ENCODE results near the gene PCDHGC4.

The PCDHGC4 gene

DNA sequence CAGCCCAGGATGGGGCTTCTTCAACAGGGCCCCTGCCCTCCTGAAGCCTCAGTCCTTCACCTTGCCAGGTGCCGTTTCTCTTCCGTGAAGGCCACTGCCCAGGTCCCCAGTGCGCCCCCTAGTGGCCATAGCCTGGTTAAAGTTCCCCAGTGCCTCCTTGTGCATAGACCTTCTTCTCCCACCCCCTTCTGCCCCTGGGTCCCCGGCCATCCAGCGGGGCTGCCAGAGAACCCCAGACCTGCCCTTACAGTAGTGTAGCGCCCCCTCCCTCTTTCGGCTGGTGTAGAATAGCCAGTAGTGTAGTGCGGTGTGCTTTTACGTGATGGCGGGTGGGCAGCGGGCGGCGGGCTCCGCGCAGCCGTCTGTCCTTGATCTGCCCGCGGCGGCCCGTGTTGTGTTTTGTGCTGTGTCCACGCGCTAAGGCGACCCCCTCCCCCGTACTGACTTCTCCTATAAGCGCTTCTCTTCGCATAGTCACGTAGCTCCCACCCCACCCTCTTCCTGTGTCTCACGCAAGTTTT lies 27.6 kb downstream of the PCDHGC4 start:
- DNase-seq (ENCODE audit: low read depth) = peak; percentile 79

GRCh38 chr5:141512911-141513626 lies 28.2 kb downstream of the PCDHGC4 start:
- no peak for DNase-seq (ENCODE audit: low read depth)

GRCh38 chr5:141513627-141514329 lies 28.9 kb downstream of the PCDHGC4 start:
- DNase-seq (ENCODE audit: low read depth) = peak; percentile 36

DNA sequence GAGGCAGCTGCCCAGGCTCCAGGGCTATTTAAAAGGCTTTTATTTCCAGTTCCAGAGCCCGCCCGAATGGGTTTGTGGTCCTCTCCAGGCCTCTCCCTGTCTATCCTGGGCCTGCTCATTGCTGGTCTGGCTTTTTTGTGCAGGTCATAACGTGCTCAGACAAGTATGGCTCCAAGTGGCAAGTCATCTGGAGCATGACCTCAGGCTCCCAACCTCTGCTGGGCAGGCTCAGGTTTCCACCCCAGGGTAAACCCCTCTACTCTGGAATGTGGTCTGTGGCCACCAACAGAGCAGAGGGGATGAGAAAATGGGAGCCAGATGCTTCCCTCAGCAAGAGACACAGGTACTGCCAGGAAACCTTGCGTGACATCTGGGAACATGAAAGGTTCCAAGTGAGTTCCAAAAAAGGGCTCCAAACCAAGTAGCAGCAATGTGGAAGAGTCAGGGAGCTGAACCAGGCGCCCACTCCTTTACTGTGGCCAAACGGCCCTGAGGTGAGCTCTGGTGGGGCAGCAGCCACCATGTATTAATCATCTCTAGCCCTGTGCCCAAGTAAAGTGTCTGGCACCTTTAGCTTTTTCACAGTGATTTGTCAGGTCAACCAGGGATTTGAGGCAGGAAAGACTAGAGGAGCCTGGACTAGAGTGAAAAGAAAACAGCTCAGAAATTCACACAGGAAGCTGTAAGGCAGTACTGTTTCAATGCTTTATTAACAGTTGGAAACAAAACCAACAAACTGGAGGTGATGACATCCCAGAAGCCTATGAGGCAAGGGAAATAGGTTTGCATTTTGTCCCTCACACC lies 29.7 kb downstream of the PCDHGC4 start:
- no peak for DNase-seq (ENCODE audit: low read depth)

DNA sequence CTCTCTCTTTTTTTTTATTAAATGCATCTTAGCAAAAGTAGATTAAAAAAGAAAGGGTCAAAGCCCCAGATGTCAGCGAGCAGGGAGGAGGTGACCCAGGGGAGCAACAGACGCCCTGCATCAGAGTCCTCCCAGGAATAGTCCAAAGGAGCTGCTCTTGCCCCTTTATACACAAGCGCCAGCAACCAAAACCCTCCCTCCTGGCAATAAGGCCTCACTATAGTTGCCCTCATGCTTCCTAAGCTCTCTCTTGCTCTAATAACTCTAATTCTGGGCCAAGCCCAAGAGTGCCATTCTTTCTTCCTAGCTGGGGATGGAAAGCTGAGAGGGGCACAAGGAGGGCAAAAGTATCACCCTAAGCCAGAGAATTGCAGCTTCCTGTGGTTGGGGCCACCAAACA lies 30.3 kb downstream of the PCDHGC4 start:
- no peak for DNase-seq (ENCODE audit: low read depth)

DNA sequence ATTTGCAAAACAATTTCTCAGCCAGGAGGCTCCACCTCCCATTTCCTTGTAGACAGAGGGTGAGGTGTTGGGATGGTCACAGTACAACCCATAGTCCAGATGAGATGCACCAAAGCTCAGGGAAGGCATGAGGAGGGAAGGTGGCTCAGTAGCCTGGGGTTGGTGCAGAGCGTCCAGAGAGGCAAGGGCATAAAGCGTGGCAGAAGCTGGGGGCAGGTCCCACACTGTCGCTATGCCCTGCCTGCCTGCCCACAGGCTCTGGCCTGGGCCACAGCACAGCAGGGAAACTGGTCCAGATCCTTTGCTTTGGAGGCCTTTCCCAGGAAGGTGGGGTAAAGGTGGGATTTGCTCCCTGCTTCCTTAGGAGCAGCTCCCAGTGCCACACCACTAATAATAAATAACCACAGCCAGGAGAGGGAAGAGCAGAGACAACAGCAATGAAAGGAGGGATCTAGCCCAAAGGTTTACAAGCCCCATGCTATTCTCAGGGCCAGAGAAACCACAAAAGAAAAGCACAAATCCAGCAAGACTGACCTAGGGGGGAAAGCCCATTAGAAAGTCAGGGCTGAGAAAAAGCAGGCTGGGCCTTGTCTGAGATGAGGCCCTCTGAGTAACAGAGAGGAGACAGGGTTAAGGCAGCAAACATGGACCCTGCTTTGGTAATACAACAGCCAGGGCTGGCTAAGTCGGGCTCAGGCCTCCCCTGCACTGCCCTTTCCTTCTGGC lies 31.3 kb downstream of the PCDHGC4 start:
- DNase-seq (ENCODE audit: low read depth) = no peak

DNA sequence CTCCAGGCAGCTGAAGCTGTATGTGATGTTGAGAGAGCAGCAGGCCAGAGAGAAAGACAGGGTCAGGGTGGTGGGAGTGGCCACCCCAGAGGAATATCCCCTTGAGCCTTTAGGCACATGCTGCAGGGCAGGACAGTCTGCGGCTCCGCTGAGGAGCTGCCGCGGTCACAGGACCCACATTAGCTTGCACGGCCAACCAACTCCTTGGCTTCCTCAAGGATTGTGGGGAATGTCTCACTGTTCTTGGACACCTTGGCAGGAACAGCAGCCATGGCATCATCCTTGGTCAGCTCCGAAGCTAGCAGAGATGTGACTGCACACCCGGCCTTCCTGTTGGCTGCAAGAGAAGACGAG lies 31.8 kb downstream of the PCDHGC4 start:
- no peak for DNase-seq (ENCODE audit: low read depth)

DNA sequence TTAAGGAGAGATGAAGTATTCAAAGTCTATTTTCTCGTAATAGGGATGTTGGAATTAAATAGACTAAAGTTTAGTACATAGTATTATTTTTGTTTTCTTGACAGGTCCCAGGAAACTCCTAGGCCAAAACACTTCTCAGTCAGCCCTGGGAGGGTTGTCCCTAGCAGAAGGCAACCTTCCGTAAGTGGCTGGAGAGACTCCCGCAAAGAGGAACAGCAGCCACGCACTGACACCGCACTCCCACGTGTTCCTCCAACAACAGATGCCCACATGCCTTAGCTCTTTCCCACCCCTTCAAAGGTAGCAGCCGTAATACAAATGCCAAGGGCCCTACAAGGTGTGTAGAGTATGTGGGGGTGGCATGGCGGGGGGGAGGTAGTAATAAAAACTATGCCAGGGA lies 32.5 kb downstream of the PCDHGC4 start:
- DNase-seq (ENCODE audit: low read depth) = no peak

GRCh38 chr5:141517880-141518617 lies 33.2 kb downstream of the PCDHGC4 start:
- DNase-seq (ENCODE audit: low read depth) = no peak

- DNase-seq (ENCODE audit: low read depth) = no peak
These were observed 33.8 kb downstream of the PCDHGC4 start for GRCh38 chr5:141518618-141519015.

- DNase-seq (ENCODE audit: low read depth) = no peak
These were observed 35.1 kb downstream of the PCDHGC4 start for GRCh38 chr5:141519605-141520565.

DNA sequence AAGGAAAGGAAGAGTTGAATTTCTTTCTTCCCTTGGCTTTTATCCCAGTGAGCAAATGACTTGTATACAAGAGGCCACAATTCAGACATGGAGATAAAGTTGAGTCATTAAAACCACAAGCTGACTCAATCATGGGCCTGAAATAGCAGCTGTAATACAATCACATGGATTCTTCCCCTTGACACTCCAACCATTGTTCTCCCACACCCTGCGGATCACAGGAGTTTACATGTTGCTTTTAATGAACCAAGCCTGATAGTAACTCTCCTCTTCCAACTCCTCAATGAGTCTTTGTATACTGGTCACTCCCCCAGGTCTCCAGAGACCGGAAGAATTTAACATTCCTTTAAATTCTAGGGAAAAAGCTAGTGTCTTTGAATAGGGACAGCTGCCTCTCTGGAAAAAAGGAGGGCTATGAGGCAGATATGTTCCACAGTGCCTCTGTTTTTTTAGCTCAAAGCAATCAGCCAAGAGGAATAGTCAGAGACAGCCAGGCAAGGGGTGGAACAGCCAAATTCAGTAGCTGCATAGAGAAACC lies 36.5 kb downstream of the PCDHGC4 start:
- no peak for DNase-seq (ENCODE audit: low read depth)

DNA sequence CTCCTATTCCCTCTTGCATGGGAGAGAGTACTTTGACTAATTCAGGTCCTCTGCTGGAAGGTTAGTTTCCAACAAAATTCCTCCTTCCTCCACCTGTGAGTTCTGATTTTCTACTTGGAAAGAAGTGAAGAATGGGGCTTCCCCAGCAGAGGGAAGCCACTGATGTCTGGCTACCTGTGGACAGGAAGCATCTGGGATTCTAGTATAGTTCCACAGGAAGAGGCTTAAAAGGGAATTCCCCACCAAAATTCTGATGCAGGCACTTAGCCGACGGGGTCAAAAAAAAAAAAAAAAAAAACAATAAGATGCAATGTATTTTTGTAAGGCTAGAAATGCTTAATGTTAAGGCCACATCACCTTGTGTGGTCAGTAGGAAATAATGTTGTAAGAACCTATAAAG lies 37.5 kb downstream of the PCDHGC4 start:
- DNase-seq (ENCODE audit: low read depth) = no peak

DNA sequence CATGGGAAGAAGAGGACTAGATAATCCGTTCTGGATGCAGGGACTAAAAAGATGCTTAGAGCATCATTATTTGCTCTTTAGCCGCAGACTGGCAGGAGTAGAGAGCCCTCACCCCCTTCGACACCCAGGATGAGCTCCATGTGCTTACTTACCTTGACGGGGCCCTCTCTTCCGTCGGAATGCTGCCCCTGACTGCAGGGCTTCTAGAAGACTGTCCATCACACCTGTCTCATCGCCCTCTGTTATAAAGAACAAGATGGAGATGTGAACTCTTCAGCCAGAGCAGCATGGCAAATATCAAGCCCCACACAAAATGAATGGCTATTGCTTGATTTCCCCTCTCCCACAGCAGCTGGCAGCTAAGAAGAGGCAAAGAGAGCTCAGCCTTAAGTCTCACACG lies 39.2 kb downstream of the PCDHGC4 start:
- no peak for DNase-seq (ENCODE audit: low read depth)

DNA sequence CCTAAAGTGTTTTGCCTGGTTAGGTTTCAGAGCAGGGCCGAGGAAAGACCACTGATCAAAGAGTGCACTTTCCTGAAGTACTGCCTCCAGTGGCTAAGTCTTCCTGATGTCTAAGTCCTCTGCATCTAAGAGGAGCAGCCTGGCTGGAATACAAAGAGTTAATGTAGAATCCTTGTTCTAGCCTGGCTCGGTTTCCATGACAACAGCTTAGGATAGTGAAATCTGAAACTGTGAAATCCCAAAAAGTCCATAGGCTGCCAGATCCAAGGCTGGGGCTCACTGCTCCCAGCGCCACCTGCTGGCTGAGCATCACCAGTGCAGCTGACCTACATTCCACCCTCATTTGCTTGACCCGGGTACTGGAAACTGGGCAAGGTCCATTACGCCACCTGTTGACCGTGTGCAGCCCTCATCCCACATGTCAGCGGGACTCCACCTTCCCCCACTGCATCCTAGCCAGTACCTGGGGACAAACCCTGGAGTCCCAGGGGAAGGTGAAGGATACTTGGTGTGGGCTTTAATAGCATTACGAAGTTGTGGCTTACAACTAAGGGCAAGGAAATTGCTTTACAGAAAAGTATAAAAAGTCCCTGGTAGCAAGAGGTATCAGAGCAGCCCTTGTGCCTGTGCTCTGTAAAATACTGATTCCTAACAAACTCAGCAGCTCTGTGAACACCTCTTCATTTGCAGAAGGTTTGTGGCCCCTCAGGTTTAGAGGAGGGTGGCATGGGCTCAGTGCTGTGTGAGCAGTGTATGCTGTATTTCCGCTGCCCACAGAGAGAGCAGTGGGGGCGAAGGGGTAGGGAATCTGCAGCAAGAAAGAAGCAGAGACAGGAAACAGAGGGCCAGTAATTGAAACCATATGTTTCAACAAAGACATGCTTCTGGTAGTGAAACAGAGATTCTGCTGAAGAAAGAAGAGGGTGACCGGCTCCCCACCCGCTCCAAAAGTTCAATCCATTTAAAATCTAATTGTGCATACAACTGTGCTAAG lies 40.1 kb downstream of the PCDHGC4 start:
- peak; percentile 26 for DNase-seq (ENCODE audit: low read depth)

DNA sequence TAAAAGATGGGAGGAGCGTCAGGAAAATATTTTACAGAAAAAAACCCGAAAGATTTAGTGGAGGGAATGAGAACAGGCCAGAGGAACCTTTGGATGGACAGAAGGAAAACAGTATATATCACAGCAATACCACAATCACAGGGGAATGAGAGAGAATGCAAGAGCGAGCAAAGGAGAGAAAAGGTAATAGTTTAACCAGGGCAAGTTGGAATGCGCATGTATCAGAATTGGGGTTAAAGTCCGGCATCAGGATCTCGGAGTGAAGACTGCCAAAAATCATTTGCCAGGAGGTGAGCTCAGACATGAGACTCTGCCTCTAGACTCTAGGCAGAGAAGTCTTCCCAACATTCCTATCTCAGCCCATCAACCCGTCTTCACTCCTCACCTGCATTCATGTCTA lies 40.8 kb downstream of the PCDHGC4 start:
- no peak for DNase-seq (ENCODE audit: low read depth)

GRCh38 chr5:141527426-141527825 lies 42.6 kb downstream of the PCDHGC4 start:
- DNase-seq (ENCODE audit: low read depth) = no peak

GRCh38 chr5:141528291-141528984 lies 43.6 kb downstream of the PCDHGC4 start:
- DNase-seq (ENCODE audit: low read depth) = no peak

Data from stimulated activated CD8-positive, alpha-beta memory T cell treated with anti-CD3 and anti-CD28 coated beads, Interleukin-12 subunit alpha, Interleukin-12 subunit beta, amount 100 ng/mL, for 1 hour (primary cell).